Neural progenitor cell (in vitro differentiated cells): ENCODE measurements around the gene SERPINE2. TPM values are rescaled to one million over a fixed set of nuclear protein-coding genes. Genes with fewer than 3 reads are reported as not detected.

ENCODE experiments used
- DNase-seq: peaks from one replicate; pipeline ENCODE4 v3.0.0-alpha.2; 2016; ENCODE audit warnings: low spot score
- H2AFZ ChIP-seq: fragments of 200-600 bp; sonication (generic); replicated peaks from 2 replicates; pipeline ENCODE4 v1.6.1; 2016; ENCODE audit warnings: antibody characterized with exemption
- H3F3A ChIP-seq: fragments of 200-600 bp; sonication (generic); 2 replicates; pipeline ENCODE4 v1.6.1; 2016; ENCODE audit warnings: antibody characterized with exemption, low read depth
- H3K27ac ChIP-seq: fragments of 200-600 bp; sonication (generic); 2 replicates; pipeline ENCODE4 v1.5.1; 2016; ENCODE audit warnings: mild to moderate bottlenecking
- H3K27me3 ChIP-seq: fragments of 200-600 bp; sonication (generic); 2 replicates; pipeline ENCODE4 v1.6.1; 2016; ENCODE audit warnings: mild to moderate bottlenecking, moderate library complexity
- H3K36me3 ChIP-seq: fragments of 200-600 bp; sonication (generic); 2 replicates; pipeline ENCODE4 v1.5.1; 2016
- H3K4me1 ChIP-seq: fragments of 200-600 bp; sonication (generic); 2 replicates; pipeline ENCODE4 v1.6.1; 2016; ENCODE audit warnings: mixed run types
- H3K4me2 ChIP-seq: fragments of 200-600 bp; sonication (generic); 2 replicates; pipeline ENCODE4 v1.6.1; 2016
- H3K4me3 ChIP-seq: fragments of 200-600 bp; sonication (generic); 2 replicates; pipeline ENCODE4 v1.5.1; 2016
- H3K79me2 ChIP-seq: fragments of 200-600 bp; sonication (generic); 2 replicates; pipeline ENCODE4 v1.6.1; 2016; ENCODE audit warnings: low read depth
- H3K9ac ChIP-seq: fragments of 200-600 bp; sonication (generic); 2 replicates; pipeline ENCODE4 v1.6.1; 2016
- H3K9me3 ChIP-seq: fragments of 200-600 bp; sonication (generic); 2 replicates; pipeline ENCODE4 v1.5.1; 2016; ENCODE audit warnings: low read depth
- H4K20me1 ChIP-seq: fragments of 200-600 bp; sonication (generic); 2 replicates; pipeline ENCODE4 v1.6.1; 2016; ENCODE audit warnings: low read depth
- H3K27ac Mint-ChIP-seq: 3 replicates; pipeline ENCODE4 v1.8.0; 2021; ENCODE audit warnings: mixed read lengths
- H3K27me3 Mint-ChIP-seq: 2 replicates; pipeline ENCODE4 v1.8.0; 2022; ENCODE audit warnings: low read depth, mild to moderate bottlenecking, inconsistent platforms, moderate library complexity, mixed read lengths; ENCODE audit not compliant: insufficient read depth
- H3K36me3 Mint-ChIP-seq: 3 replicates; pipeline ENCODE4 v1.8.0; 2021; ENCODE audit warnings: mixed read lengths
- H3K4me1 Mint-ChIP-seq: 3 replicates; pipeline ENCODE4 v1.8.0; 2021; ENCODE audit warnings: mixed read lengths
- H3K4me3 Mint-ChIP-seq: 3 replicates; pipeline ENCODE4 v1.8.0; 2021; ENCODE audit warnings: mild to moderate bottlenecking, moderate library complexity, mixed read lengths
- H3K9me3 Mint-ChIP-seq: 3 replicates; pipeline ENCODE4 v1.8.0; 2020; ENCODE audit warnings: mixed read lengths
- EZH2 ChIP-seq: fragments of 200-600 bp; sonication (generic); IDR thresholded peaks from 2 replicates; pipeline ENCODE4 v1.6.1; 2017; ENCODE audit warnings: antibody characterized with exemption, mild to moderate bottlenecking, moderate library complexity
- EZH2phosphoT487 ChIP-seq: fragments of 200-600 bp; sonication (generic); IDR thresholded peaks from 2 replicates; pipeline ENCODE4 v1.6.1; 2017; ENCODE audit warnings: antibody characterized with exemption
- total RNA-seq: library from RNA; depleted of rRNA; stranded (reverse); fragments of >200 nt; gene quantifications from 2 replicates; pipeline ENCODE4 v1.2.3, GENCODE V29; 2015; ENCODE audit warnings: low replicate concordance
- TF ChIP-seq, protein P1 (sequence below): fragments of 200-600 bp; sonication (generic); IDR thresholded peaks from 2 replicates; pipeline ENCODE4 v1.5.1; 2017; ENCODE audit warnings: antibody characterized with exemption, mild to moderate bottlenecking

The SERPINE2 gene
- total RNA-seq, 1 donor from 2014 or later: 28.8 TPM

DNA sequence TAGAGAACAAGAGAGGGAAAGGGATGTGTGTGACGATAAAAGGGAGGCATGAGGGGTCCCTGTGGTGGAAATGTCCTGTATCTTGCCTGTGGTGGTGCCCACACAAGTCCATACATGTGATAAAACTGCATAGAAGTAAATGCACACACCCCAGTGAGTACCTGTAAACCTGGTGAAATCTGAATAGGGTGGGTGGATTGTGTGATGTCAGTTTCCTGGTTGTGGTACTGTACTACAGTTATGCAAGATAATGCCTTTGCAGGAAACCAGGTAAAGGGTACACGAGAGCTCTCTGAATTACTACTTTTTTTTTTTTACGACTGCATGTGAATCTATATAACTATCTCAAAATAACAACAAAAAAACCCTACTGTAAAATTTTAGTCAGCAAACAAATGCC lies 22.1 kb downstream of the SERPINE2 start:
- H3K9ac ChIP-seq: no peak overlapping the region
- no peaks in the 10 kb centered on the region for H3K36me3 Mint-ChIP-seq
- H3K4me3 Mint-ChIP-seq: no peak overlapping the region

DNA sequence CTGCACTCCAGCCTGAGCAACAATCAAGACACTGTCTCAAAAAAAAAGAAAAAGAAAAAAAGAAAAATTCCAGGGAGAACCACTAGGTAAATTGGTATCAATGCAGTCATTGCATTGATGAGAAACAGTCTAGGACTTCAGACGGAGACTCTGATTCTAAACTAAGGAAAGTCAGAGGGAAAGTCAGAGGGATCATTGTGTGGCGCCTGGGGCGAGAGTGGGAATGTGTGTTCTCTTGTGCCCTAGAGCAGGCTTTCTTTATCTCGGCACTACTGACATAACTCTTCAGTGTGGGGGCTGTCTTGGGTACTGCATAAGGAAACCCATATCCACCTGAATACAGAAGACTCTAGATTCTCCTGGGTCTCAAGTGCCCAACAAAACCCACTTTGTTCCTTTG lies 24.8 kb downstream of the SERPINE2 start:
- Mint-ChIP-seq H3K27ac (no peak overlapping the region), H3K27me3 (no peaks in the 10 kb centered on the region), H3K36me3 (peaks cover 1% of the 10 kb centered on the region), H3K4me1 (no peaks in the 10 kb centered on the region), H3K9me3 (no peaks in the 10 kb centered on the region), H3K4me3 (no peak overlapping the region)
- Histone ChIP-seq H3K27ac (no peak overlapping the region), H4K20me1 (no peaks in the 10 kb centered on the region), H3K9me3 (no peaks in the 10 kb centered on the region), H3K27me3 (no peaks in the 10 kb centered on the region), H3K4me1 (peaks cover under 1% of the 10 kb centered on the region), H2AFZ (no peak overlapping the region), H3K79me2 (no peaks in the 10 kb centered on the region), H3K9ac (no peak overlapping the region), H3K36me3 (no peaks in the 10 kb centered on the region), H3K4me2 (no peak overlapping the region), H3F3A (no peaks in the 10 kb centered on the region), H3K4me3 (no peak overlapping the region)
- TF ChIP-seq, protein P1, sequence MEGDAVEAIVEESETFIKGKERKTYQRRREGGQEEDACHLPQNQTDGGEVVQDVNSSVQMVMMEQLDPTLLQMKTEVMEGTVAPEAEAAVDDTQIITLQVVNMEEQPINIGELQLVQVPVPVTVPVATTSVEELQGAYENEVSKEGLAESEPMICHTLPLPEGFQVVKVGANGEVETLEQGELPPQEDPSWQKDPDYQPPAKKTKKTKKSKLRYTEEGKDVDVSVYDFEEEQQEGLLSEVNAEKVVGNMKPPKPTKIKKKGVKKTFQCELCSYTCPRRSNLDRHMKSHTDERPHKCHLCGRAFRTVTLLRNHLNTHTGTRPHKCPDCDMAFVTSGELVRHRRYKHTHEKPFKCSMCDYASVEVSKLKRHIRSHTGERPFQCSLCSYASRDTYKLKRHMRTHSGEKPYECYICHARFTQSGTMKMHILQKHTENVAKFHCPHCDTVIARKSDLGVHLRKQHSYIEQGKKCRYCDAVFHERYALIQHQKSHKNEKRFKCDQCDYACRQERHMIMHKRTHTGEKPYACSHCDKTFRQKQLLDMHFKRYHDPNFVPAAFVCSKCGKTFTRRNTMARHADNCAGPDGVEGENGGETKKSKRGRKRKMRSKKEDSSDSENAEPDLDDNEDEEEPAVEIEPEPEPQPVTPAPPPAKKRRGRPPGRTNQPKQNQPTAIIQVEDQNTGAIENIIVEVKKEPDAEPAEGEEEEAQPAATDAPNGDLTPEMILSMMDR: no peak
- TF ChIP-seq EZH2: no peak
- DNase-seq: no peak

More for the DNA sequence above, 22.1 kb downstream of the SERPINE2 start:
- Histone ChIP-seq H4K20me1 (no peaks in the 10 kb centered on the region), H3K36me3 (no peaks in the 10 kb centered on the region), H2AFZ (no peak overlapping the region), H3K79me2 (no peaks in the 10 kb centered on the region), H3K4me3 (no peak overlapping the region), H3K4me1 (no peaks in the 10 kb centered on the region), H3K9me3 (no peaks in the 10 kb centered on the region), H3K4me2 (no peak overlapping the region), H3K27ac (no peak overlapping the region), H3F3A (no peaks in the 10 kb centered on the region), H3K27me3 (no peaks in the 10 kb centered on the region)
- DNase-seq: no peak
- no peaks in the 10 kb centered on the region for H3K9me3 Mint-ChIP-seq
- H3K27ac Mint-ChIP-seq: no peak overlapping the region
- TF ChIP-seq EZH2: no peak
- TF ChIP-seq EZH2phosphoT487: no peak
- TF ChIP-seq, protein P1: no peak
- H3K27me3 Mint-ChIP-seq: no peaks in the 10 kb centered on the region
- no peaks in the 10 kb centered on the region for H3K4me1 Mint-ChIP-seq

DNA sequence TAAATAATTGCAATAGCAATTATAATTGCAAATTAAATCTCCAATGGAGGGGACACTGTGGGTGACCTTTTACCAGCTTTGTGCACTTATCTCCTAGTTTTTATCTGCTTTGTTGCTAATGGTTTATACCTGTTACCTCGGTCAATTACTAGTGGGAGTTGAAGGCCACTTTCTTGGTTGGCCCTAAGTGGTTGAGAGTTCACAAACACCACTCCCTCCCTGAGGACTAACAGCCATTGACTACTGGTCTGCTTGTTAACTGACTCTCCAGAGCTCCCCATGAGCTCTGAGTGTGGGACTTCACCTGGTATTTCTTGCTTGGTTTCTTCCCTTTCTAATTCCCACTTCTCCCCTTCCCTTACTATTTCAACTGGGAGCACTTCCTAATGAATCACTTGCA lies 27.2 kb downstream of the SERPINE2 start:
- no peak overlapping the region for H2AFZ ChIP-seq
- Mint-ChIP-seq H3K36me3 (peaks cover 1% of the 10 kb centered on the region), H3K9me3 (no peaks in the 10 kb centered on the region), H3K4me1 (no peaks in the 10 kb centered on the region), H3K27ac (no peak overlapping the region), H3K27me3 (no peaks in the 10 kb centered on the region), H3K4me3 (no peak overlapping the region)
- no peaks in the 10 kb centered on the region for H3K36me3 ChIP-seq
- H3K79me2 ChIP-seq: no peaks in the 10 kb centered on the region
- H3K4me1 ChIP-seq: peaks cover 13% of the 10 kb centered on the region
- no peaks in the 10 kb centered on the region for H3K27me3 ChIP-seq
- no peak overlapping the region for H3K4me2 ChIP-seq
- no peaks in the 10 kb centered on the region for H3K9me3 ChIP-seq
- H3K4me3 ChIP-seq: no peak overlapping the region
- no peak overlapping the region for H3K27ac ChIP-seq
- no peaks in the 10 kb centered on the region for H4K20me1 ChIP-seq
- no peak overlapping the region for H3K9ac ChIP-seq
- no peak for DNase-seq
- no peak for TF ChIP-seq EZH2
- TF ChIP-seq, protein P1: no peak
- no peak for TF ChIP-seq EZH2phosphoT487
- H3F3A ChIP-seq: no peaks in the 10 kb centered on the region
